LNCaP clone FGC (cell line): ENCODE measurements around the gene ZCCHC24.

ENCODE experiments used
- DNase-seq: peaks from one replicate; pipeline ENCODE4 v3.0.0-alpha.2; 2011; ENCODE audit warnings: low read depth
- H3K4me3 ChIP-seq: 2 replicates; pipeline ENCODE4 v1.5.1; 2011; ENCODE audit warnings: mild to moderate bottlenecking, low read depth, low read length, control low read depth
- CTCF ChIP-seq: IDR thresholded peaks from 2 replicates; pipeline ENCODE4 v1.5.1; 2012; ENCODE audit warnings: mild to moderate bottlenecking; ENCODE audit not compliant: control insufficient read depth, insufficient read depth; ENCODE audit errors: extremely low read depth

The ZCCHC24 gene

GRCh38 chr10:79383974-79384606 lies 61.3 kb downstream of the ZCCHC24 start:
- no peak for TF ChIP-seq CTCF
- H3K4me3 ChIP-seq: no peak overlapping the region
- no peak for DNase-seq

GRCh38 chr10:79382491-79382941 lies 62.9 kb downstream of the ZCCHC24 start:
- DNase-seq: no peak
- no peak for TF ChIP-seq CTCF
- H3K4me3 ChIP-seq: no peak overlapping the region

- TF ChIP-seq CTCF: no peak
- no peak for DNase-seq
- no peak overlapping the region for H3K4me3 ChIP-seq
Measured at GRCh38 chr10:79381804-79382221, 63.6 kb downstream of the ZCCHC24 start.

GRCh38 chr10:79380946-79381721 lies 64.3 kb downstream of the ZCCHC24 start:
- H3K4me3 ChIP-seq: no peak overlapping the region
- DNase-seq: no peak
- TF ChIP-seq CTCF: no peak

GRCh38 chr10:79380125-79380945 lies 65.1 kb downstream of the ZCCHC24 start:
- peak overlapping the region; percentile 5; the same call in 1 of the 2 replicates for H3K4me3 ChIP-seq
- TF ChIP-seq CTCF: no peak
- peak; percentile 78 for DNase-seq

- TF ChIP-seq CTCF: no peak
- H3K4me3 ChIP-seq: peak overlapping the region; percentile 5; the same call in 1 of the 2 replicates
- DNase-seq: no peak
Measured at GRCh38 chr10:79379512-79380124, 65.8 kb downstream of the ZCCHC24 start.
